Natural killer cell treated with Interleukin-12 subunit alpha and Interleukin-12 subunit beta and Interleukin-15 and Interleukin-18, amount 100 ng/mL, for 72 hours (primary cell): ENCODE data around the gene MAFF. TPM values are rescaled to one million over a fixed set of nuclear protein-coding genes. Genes with fewer than 3 reads are reported as not detected.

Experiments used
- ATAC-seq, 2 donors: fragments of 150-1000 bp; cut with Tn5 transposase in 1 of 2; sonication (Bioruptor Pico), chemical (Tn5 transposase) in 1 of 2; 2 replicates each; pipeline ENCODE4 v1.10.0; 2021
- DNase-seq: peaks from one replicate; pipeline ENCODE4 v3.0.0; 2022; ENCODE audit warnings: low spot score
- H3K27ac Mint-ChIP-seq, 2 donors: 1 replicate in 1 of 2; 2 replicates in 1 of 2; pipeline ENCODE4 v1.8.0; 2022; ENCODE audit warnings: mixed read lengths in 2 of 2, mild to moderate bottlenecking in 1 of 2, moderate library complexity in 1 of 2
- H3K27me3 Mint-ChIP-seq, 2 donors: 1 replicate in 1 of 2; 2 replicates in 1 of 2; pipeline ENCODE4 v1.8.0; 2022; ENCODE audit warnings: mixed read lengths in 2 of 2
- H3K36me3 Mint-ChIP-seq: one replicate; pipeline ENCODE4 v1.8.0; 2022; ENCODE audit warnings: mixed read lengths
- H3K4me1 Mint-ChIP-seq, 2 donors: 1 replicate in 1 of 2; 2 replicates in 1 of 2; pipeline ENCODE4 v1.8.0; 2022; ENCODE audit warnings: low read depth in 2 of 2, mixed read lengths in 2 of 2, mild to moderate bottlenecking in 1 of 2
- H3K4me3 Mint-ChIP-seq: one replicate; pipeline ENCODE4 v1.8.0; 2022; ENCODE audit warnings: mixed read lengths
- H3K9me3 Mint-ChIP-seq: 2 replicates; pipeline ENCODE4 v1.8.0; 2022; ENCODE audit warnings: mixed read lengths
- total RNA-seq, 2 donors: library from RNA; stranded (reverse); gene quantifications; one replicate each; pipeline ENCODE4 v1.2.3, GENCODE V29; 2022

Gene MAFF
- total RNA-seq, 2 donors from 2014 or later, result 19.7 to 43.0 TPM

- H3K9me3 Mint-ChIP-seq, result no peaks in the 10 kb centered on the region
- H3K4me3 Mint-ChIP-seq, result no peak overlapping the region
- ATAC-seq (no peak), DNase-seq (no peak)
- peak overlapping the region in 1 of 2 donors; percentile 16 for H3K27ac Mint-ChIP-seq
- peaks cover 8 to 12% of the 10 kb centered on the region in 2 donors for H3K4me1 Mint-ChIP-seq
- no peaks in the 10 kb centered on the region for H3K27me3 Mint-ChIP-seq
- no peaks in the 10 kb centered on the region for H3K36me3 Mint-ChIP-seq
Measured at GRCh38 chr22:38186429-38186828, 15.4 kb upstream of the MAFF start.

- Mint-ChIP-seq H3K36me3 (no peaks in the 10 kb centered on the region), H3K9me3 (no peaks in the 10 kb centered on the region), H3K4me1 (peaks cover 0 to 9% of the 10 kb centered on the region in 2 donors), H3K27me3 (peaks cover 0 to 5% of the 10 kb centered on the region in 2 donors), H3K27ac (peak overlapping the region in 1 of 2 donors; percentile 39), H3K4me3 (no peak overlapping the region)
- ATAC-seq (no peak), DNase-seq (no peak)
Measured at GRCh38 chr22:38187413-38188212, 14.2 kb upstream of the MAFF start.

- Mint-ChIP-seq H3K27ac (no peak overlapping the region), H3K9me3 (no peaks in the 10 kb centered on the region), H3K4me1 (peaks cover 0 to 6% of the 10 kb centered on the region in 2 donors), H3K36me3 (no peaks in the 10 kb centered on the region), H3K4me3 (no peak overlapping the region), H3K27me3 (peaks cover 0 to 5% of the 10 kb centered on the region in 2 donors)
- ATAC-seq, result no peak
- no peak for DNase-seq
Measured at GRCh38 chr22:38189104-38189503, 12.7 kb upstream of the MAFF start.

GRCh38 chr22:38190581-38190980 lies 11.2 kb upstream of the MAFF start:
- Mint-ChIP-seq H3K36me3 (no peaks in the 10 kb centered on the region), H3K27me3 (peaks cover 0 to 5% of the 10 kb centered on the region in 2 donors), H3K4me3 (no peak overlapping the region), H3K9me3 (no peaks in the 10 kb centered on the region), H3K4me1 (peaks cover 9 to 13% of the 10 kb centered on the region in 2 donors), H3K27ac (no peak overlapping the region)
- DNase-seq (no peak), ATAC-seq (no peak)

- peaks cover 0 to 5% of the 10 kb centered on the region in 2 donors for H3K27me3 Mint-ChIP-seq
- ATAC-seq (no peak), DNase-seq (no peak)
- H3K9me3 Mint-ChIP-seq, result no peaks in the 10 kb centered on the region
- H3K36me3 Mint-ChIP-seq, result no peaks in the 10 kb centered on the region
- H3K4me1 Mint-ChIP-seq, result peaks cover 9 to 13% of the 10 kb centered on the region in 2 donors
- no peak overlapping the region for H3K27ac Mint-ChIP-seq
- no peak overlapping the region for H3K4me3 Mint-ChIP-seq
Measured at GRCh38 chr22:38191055-38191454, 10.7 kb upstream of the MAFF start.

- H3K36me3 Mint-ChIP-seq, result no peaks in the 10 kb centered on the region
Measured at GRCh38 chr22:38191731-38192474, 9.9 kb upstream of the MAFF start.

GRCh38 chr22:38192475-38192863 lies 9.3 kb upstream of the MAFF start:
- DNase-seq (no peak), ATAC-seq (no peak)
- peaks cover 9 to 13% of the 10 kb centered on the region in 2 donors for H3K4me1 Mint-ChIP-seq
- H3K9me3 Mint-ChIP-seq, result no peaks in the 10 kb centered on the region
- no peaks in the 10 kb centered on the region for H3K36me3 Mint-ChIP-seq
- H3K4me3 Mint-ChIP-seq, result no peak overlapping the region
- peaks cover 0 to 5% of the 10 kb centered on the region in 2 donors for H3K27me3 Mint-ChIP-seq
- peak overlapping the region; percentile 15 to 64 for H3K27ac Mint-ChIP-seq

More at GRCh38 chr22:38191731-38192474, 9.9 kb upstream of the MAFF start:
- DNase-seq (no peak), ATAC-seq (no peak)
- peaks cover 9 to 13% of the 10 kb centered on the region in 2 donors for H3K4me1 Mint-ChIP-seq
- no peaks in the 10 kb centered on the region for H3K9me3 Mint-ChIP-seq
- peak overlapping the region in 1 of 2 donors; percentile 64 for H3K27ac Mint-ChIP-seq
- no peak overlapping the region for H3K4me3 Mint-ChIP-seq
- H3K27me3 Mint-ChIP-seq, result peaks cover 0 to 5% of the 10 kb centered on the region in 2 donors

GRCh38 chr22:38193580-38193979 lies 8.2 kb upstream of the MAFF start:
- peaks cover 0 to 5% of the 10 kb centered on the region in 2 donors for H3K27me3 Mint-ChIP-seq
- H3K4me1 Mint-ChIP-seq, result peaks cover 12 to 13% of the 10 kb centered on the region in 2 donors
- peak overlapping the region in 1 of 2 donors; percentile 37 for H3K27ac Mint-ChIP-seq
- DNase-seq (no peak), ATAC-seq (no peak)
- no peaks in the 10 kb centered on the region for H3K36me3 Mint-ChIP-seq
- no peaks in the 10 kb centered on the region for H3K9me3 Mint-ChIP-seq
- peak overlapping the region; percentile 27 for H3K4me3 Mint-ChIP-seq

GRCh38 chr22:38196791-38197419 lies 4.9 kb upstream of the MAFF start:
- Mint-ChIP-seq H3K27ac (no peak overlapping the region), H3K4me3 (no peak overlapping the region), H3K4me1 (peaks cover 27 to 37% of the 10 kb centered on the region in 2 donors), H3K9me3 (no peaks in the 10 kb centered on the region), H3K36me3 (no peaks in the 10 kb centered on the region), H3K27me3 (peaks cover 0 to 4% of the 10 kb centered on the region in 2 donors)
- DNase-seq (no peak), ATAC-seq (no peak)

GRCh38 chr22:38199826-38200559 lies 1.8 kb upstream of the MAFF start:
- Mint-ChIP-seq H3K4me1 (peaks cover 38 to 50% of the 10 kb centered on the region in 2 donors), H3K4me3 (peak overlapping the region; percentile 95), H3K36me3 (no peaks in the 10 kb centered on the region), H3K9me3 (no peaks in the 10 kb centered on the region), H3K27me3 (no peaks in the 10 kb centered on the region), H3K27ac (peak overlapping the region; percentile 93)
- no peak for DNase-seq
- ATAC-seq, result no peak

- H3K27ac Mint-ChIP-seq, result peak overlapping the region; percentile 93
- DNase-seq (no peak), ATAC-seq (no peak)
- H3K4me3 Mint-ChIP-seq, result peak overlapping the region; percentile 95
- no peaks in the 10 kb centered on the region for H3K36me3 Mint-ChIP-seq
- no peaks in the 10 kb centered on the region for H3K9me3 Mint-ChIP-seq
- peaks cover 44 to 53% of the 10 kb centered on the region in 2 donors for H3K4me1 Mint-ChIP-seq
- H3K27me3 Mint-ChIP-seq, result no peaks in the 10 kb centered on the region
Measured at GRCh38 chr22:38201371-38201710, 453 bp upstream of the MAFF start.

GRCh38 chr22:38202437-38203089 lies 769 bp downstream of the MAFF start:
- DNase-seq, result peak; percentile 81
- H3K36me3 Mint-ChIP-seq, result no peaks in the 10 kb centered on the region
- peaks cover 45 to 53% of the 10 kb centered on the region in 2 donors for H3K4me1 Mint-ChIP-seq
- H3K27ac Mint-ChIP-seq, result peak overlapping the region; percentile 64 to 86
- H3K4me3 Mint-ChIP-seq, result peak overlapping the region; percentile 78
- H3K27me3 Mint-ChIP-seq, result no peaks in the 10 kb centered on the region
- no peaks in the 10 kb centered on the region for H3K9me3 Mint-ChIP-seq
- ATAC-seq, result peak; percentile 58 to 63
